Left ventricle myocardium inferior (tissue), 1 donor: ENCODE results near the gene UBE3B. TPM values are rescaled to one million over a fixed set of nuclear protein-coding genes. Genes with fewer than 3 reads are reported as not detected.
"Not testable (repeated sequence)": the region's sequence is repeated elsewhere in the genome, so short reads cannot be mapped to it uniquely, and the experiment has no call there.

ENCODE experiments used
- DNase-seq: peaks from one replicate; pipeline ENCODE4 v3.0.0-alpha.2; 2020
- H3K27ac ChIP-seq: fragments of 200-600 bp; replicated peaks from 2 replicates; pipeline ENCODE4 v1.8.0; 2021
- H3K27me3 ChIP-seq: fragments of 200-600 bp; 2 replicates; pipeline ENCODE4 v1.8.0; 2021; ENCODE audit warnings: low read depth
- H3K36me3 ChIP-seq: fragments of 200-600 bp; 2 replicates; pipeline ENCODE4 v1.8.0; 2021
- H3K4me1 ChIP-seq: fragments of 200-600 bp; 2 replicates; pipeline ENCODE4 v1.8.0; 2021
- H3K4me3 ChIP-seq: fragments of 200-600 bp; 2 replicates; pipeline ENCODE4 v1.8.0; 2021; ENCODE audit warnings: mild to moderate bottlenecking, moderate library complexity
- H3K9me3 ChIP-seq: fragments of 200-600 bp; replicated peaks from 2 replicates; pipeline ENCODE4 v1.8.0; 2021
- CTCF ChIP-seq: fragments of 200-600 bp; IDR thresholded peaks from 2 replicates; pipeline ENCODE4 v1.8.0; 2021; ENCODE audit warnings: antibody characterized with exemption, mild to moderate bottlenecking, borderline replicate concordance
- intact Hi-C: fragments of 100-400 bp; cut with micrococcal nuclease; formaldehyde crosslinking; loops from one replicate; pipeline ENCODE4 v1.11.0; 2022
- long read RNA-seq: library from polyadenylated mRNA; unstranded; transcript quantifications from one replicate; pipeline ENCODE4 v2.0.0, GENCODE V29; 2021
- total RNA-seq: library from RNA; stranded (reverse); fragmentation: NEBNext Ultra II Directional; extraction: Animal tissue kit (Norgen Biotek cat#: 25700); gene quantifications from one replicate; pipeline ENCODE4 v1.2.1, GENCODE V29; 2021
- donor health status: DM: no; HTN: yes; CAD: no; lungs with severe emphysema.

Gene UBE3B
- 56.0 TPM for total RNA-seq
- long read RNA-seq, full-length matches to known transcripts, result 22 of 63 reads
- long read RNA-seq, partial matches to known transcripts, result 36 of 63 reads
- long read RNA-seq, other reads (novel, unspliced or antisense), result 5 of 63 reads

GRCh38 chr12:109477185-109477962 lies at the start of gene UBE3B, which contains the start of gene KCTD10:
Gene UBE3B (plus strand): TSS chr12:109477634. CDS start chr12:109483552, 5,918 bp downstream.
Gene KCTD10 (minus strand): TSS chr12:109477300. CDS start chr12:109477262, 38 bp downstream.
- H3K4me1 ChIP-seq, result peaks cover 73% of the 10 kb centered on the region
- intact Hi-C loops, result loop anchor here (5.0 kb wide), 1 partner anchor 50 kb away; no protein-coding TSS in a partner anchor
- peak; percentile 28 for TF ChIP-seq CTCF
- DNase-seq, result peak; percentile 89
- no peaks in the 10 kb centered on the region for H3K9me3 ChIP-seq
- H3K27ac ChIP-seq, result peak within 1 kb of the TSS; percentile 99
- peaks cover 9% of the 10 kb centered on the region for H3K36me3 ChIP-seq
- peak within 1 kb of the TSS; percentile 92 for H3K4me3 ChIP-seq
- no peaks in the 10 kb centered on the region for H3K27me3 ChIP-seq

GRCh38 chr12:109428037-109428629 lies 49.3 kb upstream of the UBE3B start:
- H3K4me3 ChIP-seq, result no peak overlapping the region
- H3K4me1 ChIP-seq, result peaks cover 7% of the 10 kb centered on the region
- no peaks in the 10 kb centered on the region for H3K36me3 ChIP-seq
- H3K27me3 ChIP-seq, result no peaks in the 10 kb centered on the region
- no peaks in the 10 kb centered on the region for H3K9me3 ChIP-seq
- intact Hi-C loops, result loop anchor here (5.0 kb wide), 1 partner anchor 49 kb away; the partner anchor contains the start of genes KCTD10 and UBE3B
- peak; percentile 99 for TF ChIP-seq CTCF
- no peak overlapping the region for H3K27ac ChIP-seq
- peak; percentile 78 for DNase-seq

- DNase-seq, H3K36me3 ChIP-seq, H3K9me3 ChIP-seq, H3K27me3 ChIP-seq, H3K27ac ChIP-seq, H3K4me3 ChIP-seq: not testable (repeated sequence)
- intact Hi-C loops, result loop anchor here (5.0 kb wide), 1 partner anchor 48 kb away; the partner anchor contains the start of genes KCTD10 and UBE3B
- peaks cover 14% of the 10 kb centered on the region for H3K4me1 ChIP-seq
These were observed 48.6 kb upstream of the UBE3B start for GRCh38 chr12:109428804-109429203.

- no peaks in the 10 kb centered on the region for H3K9me3 ChIP-seq
- DNase-seq, result no peak
- no peaks in the 10 kb centered on the region for H3K36me3 ChIP-seq
- no peak overlapping the region for H3K4me3 ChIP-seq
- H3K27me3 ChIP-seq, result no peaks in the 10 kb centered on the region
- peaks cover 14% of the 10 kb centered on the region for H3K4me1 ChIP-seq
- intact Hi-C loops, result no loop called here
- TF ChIP-seq CTCF, result no peak
- no peak overlapping the region for H3K27ac ChIP-seq
These were observed 47.2 kb upstream of the UBE3B start for GRCh38 chr12:109430244-109430643.

GRCh38 chr12:109432431-109432830 lies 45.0 kb upstream of the UBE3B start:
- intact Hi-C loops, result no loop called here
- Histone ChIP-seq H3K4me1 (peaks cover 14% of the 10 kb centered on the region), H3K27me3 (no peaks in the 10 kb centered on the region), H3K9me3 (no peaks in the 10 kb centered on the region), H3K4me3 (no peak overlapping the region), H3K36me3 (no peaks in the 10 kb centered on the region), H3K27ac (no peak overlapping the region)
- DNase-seq, result no peak
- TF ChIP-seq CTCF, result no peak
